SH-SY5Y (cell line): ENCODE data around the gene CCM2.

Experiments
- GATA2 ChIP-seq: IDR thresholded peaks from 2 replicates; pipeline ENCODE4 v1.6.1; 2011; ENCODE audit warnings: mild to moderate bottlenecking, low read depth, low read length
- GATA3 ChIP-seq: IDR thresholded peaks from 2 replicates; pipeline ENCODE4 v1.6.1; 2011; ENCODE audit warnings: low read depth, mild to moderate bottlenecking, low read length, moderate library complexity

- no peak for TF ChIP-seq GATA2
- no peak for TF ChIP-seq GATA3
Observed at GRCh38 chr7:45076946-45077345, 76.9 kb downstream of the CCM2 start.
